Mucosa of stomach (tissue), 1 donor: ENCODE results near the gene ASTN2.

Source experiments
- H3K27me3 ChIP-seq: one replicate; pipeline ENCODE4 v1.7.0; 2013; ENCODE audit warnings: mild to moderate bottlenecking, low read length; ENCODE audit not compliant: control insufficient read depth, insufficient read depth
- H3K36me3 ChIP-seq: one replicate; pipeline ENCODE4 v1.7.0; 2013; ENCODE audit warnings: low read length; ENCODE audit not compliant: control insufficient read depth, insufficient read depth
- H3K4me1 ChIP-seq: one replicate; pipeline ENCODE4 v1.7.0; 2013; ENCODE audit warnings: mild to moderate bottlenecking, low read length; ENCODE audit not compliant: control insufficient read depth, insufficient read depth
- H3K4me3 ChIP-seq: one replicate; pipeline ENCODE4 v1.7.0; 2013; ENCODE audit warnings: low read length
- H3K9ac ChIP-seq: one replicate; pipeline ENCODE4 v1.7.0; 2013; ENCODE audit warnings: mild to moderate bottlenecking, low read length, moderate library complexity
- H3K9me3 ChIP-seq: one replicate; pipeline ENCODE4 v1.7.0; 2013; ENCODE audit warnings: mild to moderate bottlenecking, low read length, moderate library complexity; ENCODE audit not compliant: control insufficient read depth
- donor health status: Pancreatic carcinoma.

The ASTN2 gene

GRCh38 chr9:116940614-116941215 lies 474.1 kb downstream of the ASTN2 start:
- Histone ChIP-seq H3K9me3 (no peaks in the 10 kb centered on the region), H3K27me3 (no peaks in the 10 kb centered on the region), H3K4me1 (no peaks in the 10 kb centered on the region), H3K4me3 (no peak overlapping the region), H3K9ac (no peak overlapping the region), H3K36me3 (no peaks in the 10 kb centered on the region)

GRCh38 chr9:116939614-116940013 lies 475.2 kb downstream of the ASTN2 start:
- H3K9ac ChIP-seq: no peak overlapping the region
- no peaks in the 10 kb centered on the region for H3K27me3 ChIP-seq
- no peaks in the 10 kb centered on the region for H3K4me1 ChIP-seq
- H3K36me3 ChIP-seq: no peaks in the 10 kb centered on the region
- H3K9me3 ChIP-seq: no peaks in the 10 kb centered on the region
- no peak overlapping the region for H3K4me3 ChIP-seq

GRCh38 chr9:116939161-116939560 lies 475.7 kb downstream of the ASTN2 start:
- H3K4me3 ChIP-seq: no peak overlapping the region
- H3K4me1 ChIP-seq: no peaks in the 10 kb centered on the region
- no peaks in the 10 kb centered on the region for H3K27me3 ChIP-seq
- H3K36me3 ChIP-seq: no peaks in the 10 kb centered on the region
- no peaks in the 10 kb centered on the region for H3K9me3 ChIP-seq
- no peak overlapping the region for H3K9ac ChIP-seq

GRCh38 chr9:116937361-116937760 lies 477.5 kb downstream of the ASTN2 start:
- no peaks in the 10 kb centered on the region for H3K4me1 ChIP-seq
- no peak overlapping the region for H3K9ac ChIP-seq
- no peak overlapping the region for H3K4me3 ChIP-seq
- no peaks in the 10 kb centered on the region for H3K9me3 ChIP-seq
- H3K36me3 ChIP-seq: no peaks in the 10 kb centered on the region
- H3K27me3 ChIP-seq: no peaks in the 10 kb centered on the region

- H3K36me3 ChIP-seq: no peaks in the 10 kb centered on the region
- H3K4me3 ChIP-seq: no peak overlapping the region
- H3K27me3 ChIP-seq: no peaks in the 10 kb centered on the region
- no peaks in the 10 kb centered on the region for H3K9me3 ChIP-seq
- no peaks in the 10 kb centered on the region for H3K4me1 ChIP-seq
- H3K9ac ChIP-seq: no peak overlapping the region
Measured at GRCh38 chr9:116935149-116935897, 479.5 kb downstream of the ASTN2 start.

- Histone ChIP-seq H3K9me3 (no peaks in the 10 kb centered on the region), H3K4me1 (no peaks in the 10 kb centered on the region), H3K9ac (no peak overlapping the region), H3K27me3 (no peaks in the 10 kb centered on the region), H3K36me3 (no peaks in the 10 kb centered on the region), H3K4me3 (no peak overlapping the region)
Measured at GRCh38 chr9:116934131-116934530, 480.7 kb downstream of the ASTN2 start.

- Histone ChIP-seq H3K9me3 (no peaks in the 10 kb centered on the region), H3K9ac (no peak overlapping the region), H3K36me3 (no peaks in the 10 kb centered on the region), H3K4me3 (no peak overlapping the region), H3K27me3 (no peaks in the 10 kb centered on the region), H3K4me1 (no peaks in the 10 kb centered on the region)
Measured at GRCh38 chr9:116933251-116933650, 481.6 kb downstream of the ASTN2 start.

- no peaks in the 10 kb centered on the region for H3K4me1 ChIP-seq
- H3K27me3 ChIP-seq: no peaks in the 10 kb centered on the region
- no peaks in the 10 kb centered on the region for H3K36me3 ChIP-seq
- no peaks in the 10 kb centered on the region for H3K9me3 ChIP-seq
- no peak overlapping the region for H3K9ac ChIP-seq
- H3K4me3 ChIP-seq: no peak overlapping the region
Measured at GRCh38 chr9:116929621-116930020, 485.2 kb downstream of the ASTN2 start.

- H3K4me3 ChIP-seq: no peak overlapping the region
- no peaks in the 10 kb centered on the region for H3K9me3 ChIP-seq
- H3K27me3 ChIP-seq: no peaks in the 10 kb centered on the region
- H3K4me1 ChIP-seq: no peaks in the 10 kb centered on the region
- no peaks in the 10 kb centered on the region for H3K36me3 ChIP-seq
- H3K9ac ChIP-seq: no peak overlapping the region
Measured at GRCh38 chr9:116928884-116929283, 486.0 kb downstream of the ASTN2 start.

- Histone ChIP-seq H3K4me3 (no peak overlapping the region), H3K36me3 (no peaks in the 10 kb centered on the region), H3K4me1 (no peaks in the 10 kb centered on the region), H3K27me3 (no peaks in the 10 kb centered on the region), H3K9me3 (no peaks in the 10 kb centered on the region), H3K9ac (no peak overlapping the region)
Measured at GRCh38 chr9:116928289-116928688, 486.6 kb downstream of the ASTN2 start.

- H3K9ac ChIP-seq: no peak overlapping the region
- H3K27me3 ChIP-seq: no peaks in the 10 kb centered on the region
- H3K36me3 ChIP-seq: no peaks in the 10 kb centered on the region
- H3K4me1 ChIP-seq: no peaks in the 10 kb centered on the region
- H3K9me3 ChIP-seq: no peaks in the 10 kb centered on the region
- H3K4me3 ChIP-seq: no peak overlapping the region
Measured at GRCh38 chr9:116927726-116928125, 487.1 kb downstream of the ASTN2 start.

- H3K27me3 ChIP-seq: no peaks in the 10 kb centered on the region
- H3K4me3 ChIP-seq: no peak overlapping the region
- H3K4me1 ChIP-seq: no peaks in the 10 kb centered on the region
- H3K36me3 ChIP-seq: no peaks in the 10 kb centered on the region
- H3K9me3 ChIP-seq: no peaks in the 10 kb centered on the region
- H3K9ac ChIP-seq: no peak overlapping the region
Measured at GRCh38 chr9:116925121-116925520, 489.7 kb downstream of the ASTN2 start.
